Right cardiac atrium (tissue), 5 donors: Measurements from ENCODE around the gene AP4B1. TPM values are rescaled to one million over a fixed set of nuclear protein-coding genes. Genes with fewer than 3 reads are reported as not detected.

ENCODE experiments used
- ATAC-seq, 2 donors: fragments of 200-7000 bp; cut with Tn5 transposase; one replicate each; pipeline versions ENCODE4 v1.8.0 to v1.9.1; 2020; ENCODE audit warnings: moderate library complexity in 2 of 2, mild to moderate bottlenecking in 1 of 2
- DNase-seq, 3 donors: peaks; one replicate each; pipeline ENCODE4 v3.0.0-alpha.2; 2020
- H3K27ac ChIP-seq: one replicate; pipeline ENCODE4 v1.5.1; 2013; ENCODE audit warnings: mild to moderate bottlenecking, low read length, control low read depth, moderate library complexity
- H3K27me3 ChIP-seq: one replicate; pipeline ENCODE4 v1.6.1; 2013; ENCODE audit not compliant: control insufficient read depth, insufficient read depth
- H3K4me1 ChIP-seq: one replicate; pipeline ENCODE4 v1.6.1; 2013; ENCODE audit warnings: low read length; ENCODE audit not compliant: control insufficient read depth, insufficient read depth
- H3K4me3 ChIP-seq: one replicate; pipeline ENCODE4 v1.5.1; 2013; ENCODE audit warnings: low read length, control low read depth
- H3K9me3 ChIP-seq: one replicate; pipeline ENCODE4 v1.6.1; 2013; ENCODE audit warnings: low read length; ENCODE audit not compliant: control insufficient read depth
- WGBS: extraction: QIAGEN DNeasy Blood & Tissue Kit; methylation state at CpG from one replicate; pipeline ENCODE4 v1.1.7; 2013; 5-methylcytosine and 5-hydroxymethylcytosine counted together
- intact Hi-C, 4 donors: fragments of 100-400 bp; cut with DNase I; formaldehyde crosslinking; loops; one replicate each; pipeline versions ENCODE4 v1.11.0 to v1.14.0; 2022 to 2023
- polyA plus RNA-seq: library from polyadenylated mRNA; stranded (reverse); fragments of 200-250 nt; gene quantifications from one replicate; pipeline ENCODE4 v1.2.3, GENCODE V29; 2013
- total RNA-seq, 4 donors: library from RNA; stranded (reverse); fragmentation: NEBNext Ultra II Directional; extraction: Animal tissue kit (Norgen Biotek cat#: 25700); gene quantifications; one replicate each; pipeline ENCODE4 v1.2.1, GENCODE V29; 2021
- donor health status: healthy with polysubstance abuse.
- donor health status: DM: no; HTN: yes; CAD: no.
- donor health status: DM: no; HTN: no; CAD: no.
- donor health status: DM: no; HTN: yes; CAD: no; lungs with severe emphysema.
- donor health status: DM: yes; HTN: yes; CAD: no.

AP4B1 gene
- total and polyA plus RNA-seq, 5 donors, result 8.9 to 16.7 (median 15.6) TPM

DNA sequence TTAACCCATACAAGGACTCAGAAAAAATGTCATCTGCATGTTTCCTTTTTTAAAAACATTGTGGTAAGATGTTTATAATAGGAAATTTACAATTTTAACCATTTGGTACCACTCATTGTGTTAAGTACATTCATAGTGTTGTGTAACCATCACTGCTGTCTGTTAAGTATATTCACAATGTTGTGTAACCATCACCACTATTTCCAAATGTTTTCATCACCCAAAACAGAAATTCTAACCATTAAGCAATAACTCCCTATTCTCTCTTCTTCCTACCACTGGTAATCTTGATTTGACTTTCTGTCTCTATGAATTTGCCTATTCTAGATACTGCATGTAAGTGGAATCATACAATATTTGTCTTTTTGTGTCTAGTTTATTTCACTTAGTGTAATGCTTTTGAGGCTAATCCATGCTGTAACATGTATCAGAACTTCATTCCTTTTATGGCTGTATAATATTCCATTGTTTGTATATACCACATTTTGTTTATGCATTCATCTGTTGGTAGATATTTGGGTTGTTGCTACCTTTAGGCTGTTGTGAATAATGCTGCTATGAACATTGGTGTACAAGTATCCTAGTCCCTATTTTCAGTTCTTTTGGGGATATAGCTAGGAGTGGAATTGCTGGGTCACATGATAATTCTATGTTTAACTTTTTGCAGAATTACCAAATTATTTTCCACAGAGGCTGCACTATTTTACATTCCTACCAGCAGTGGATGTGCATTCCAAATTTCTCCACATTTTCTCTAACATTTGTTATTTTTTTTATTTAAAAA lies 38.6 kb upstream of the AP4B1 start:
- DNase-seq (no peak), ATAC-seq (no peak)
- H3K27ac ChIP-seq, result no peak overlapping the region
- no peaks in the 10 kb centered on the region for H3K9me3 ChIP-seq
- peaks cover 5% of the 10 kb centered on the region for H3K4me1 ChIP-seq
- no peak overlapping the region for H3K4me3 ChIP-seq
- H3K27me3 ChIP-seq, result no peaks in the 10 kb centered on the region
- intact Hi-C loops, result no loop called here

DNA sequence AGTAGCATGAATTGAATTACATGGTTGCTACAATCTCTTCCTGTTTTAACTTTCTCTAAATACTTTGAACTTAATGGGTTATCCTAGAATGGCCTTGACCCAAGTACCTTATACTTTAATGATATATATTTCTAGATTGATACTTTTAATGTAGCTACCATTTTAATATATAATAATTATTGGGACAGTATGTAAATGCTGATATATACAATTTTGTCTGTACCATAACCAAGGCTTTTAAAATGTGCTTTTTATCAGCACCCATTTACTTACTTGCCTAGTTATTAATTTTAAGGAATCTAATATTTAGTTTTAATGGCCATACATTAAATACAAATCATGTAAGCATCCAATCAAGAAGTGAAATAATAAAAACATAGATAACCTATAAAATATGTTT lies 37.9 kb upstream of the AP4B1 start:
- ATAC-seq (no peak), DNase-seq (no peak)
- Histone ChIP-seq H3K4me3 (no peak overlapping the region), H3K9me3 (no peaks in the 10 kb centered on the region), H3K4me1 (peaks cover 9% of the 10 kb centered on the region), H3K27ac (no peak overlapping the region), H3K27me3 (no peaks in the 10 kb centered on the region)
- intact Hi-C loops, result no loop called here

DNA sequence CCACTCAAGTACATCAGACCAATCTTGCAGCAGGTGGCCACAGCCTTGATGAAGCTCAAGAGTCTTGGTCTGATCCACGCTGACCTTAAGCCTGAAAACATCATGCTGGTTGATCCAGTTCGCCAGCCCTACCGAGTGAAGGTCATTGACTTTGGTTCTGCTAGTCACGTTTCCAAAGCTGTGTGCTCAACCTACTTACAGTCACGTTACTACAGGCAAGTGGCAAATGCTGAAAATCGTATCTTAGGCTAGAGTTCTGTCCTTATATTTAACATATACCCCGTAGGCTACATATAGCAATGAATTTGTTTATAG lies 36.6 kb upstream of the AP4B1 start:
- peaks cover 9% of the 10 kb centered on the region for H3K4me1 ChIP-seq
- ATAC-seq (no peak), DNase-seq (no peak)
- H3K9me3 ChIP-seq, result no peaks in the 10 kb centered on the region
- no peaks in the 10 kb centered on the region for H3K27me3 ChIP-seq
- intact Hi-C loops, result no loop called here
- no peak overlapping the region for H3K4me3 ChIP-seq
- no peak overlapping the region for H3K27ac ChIP-seq
- WGBS, result 80% methylated on average over 7 of the region's 7 CpGs

DNA sequence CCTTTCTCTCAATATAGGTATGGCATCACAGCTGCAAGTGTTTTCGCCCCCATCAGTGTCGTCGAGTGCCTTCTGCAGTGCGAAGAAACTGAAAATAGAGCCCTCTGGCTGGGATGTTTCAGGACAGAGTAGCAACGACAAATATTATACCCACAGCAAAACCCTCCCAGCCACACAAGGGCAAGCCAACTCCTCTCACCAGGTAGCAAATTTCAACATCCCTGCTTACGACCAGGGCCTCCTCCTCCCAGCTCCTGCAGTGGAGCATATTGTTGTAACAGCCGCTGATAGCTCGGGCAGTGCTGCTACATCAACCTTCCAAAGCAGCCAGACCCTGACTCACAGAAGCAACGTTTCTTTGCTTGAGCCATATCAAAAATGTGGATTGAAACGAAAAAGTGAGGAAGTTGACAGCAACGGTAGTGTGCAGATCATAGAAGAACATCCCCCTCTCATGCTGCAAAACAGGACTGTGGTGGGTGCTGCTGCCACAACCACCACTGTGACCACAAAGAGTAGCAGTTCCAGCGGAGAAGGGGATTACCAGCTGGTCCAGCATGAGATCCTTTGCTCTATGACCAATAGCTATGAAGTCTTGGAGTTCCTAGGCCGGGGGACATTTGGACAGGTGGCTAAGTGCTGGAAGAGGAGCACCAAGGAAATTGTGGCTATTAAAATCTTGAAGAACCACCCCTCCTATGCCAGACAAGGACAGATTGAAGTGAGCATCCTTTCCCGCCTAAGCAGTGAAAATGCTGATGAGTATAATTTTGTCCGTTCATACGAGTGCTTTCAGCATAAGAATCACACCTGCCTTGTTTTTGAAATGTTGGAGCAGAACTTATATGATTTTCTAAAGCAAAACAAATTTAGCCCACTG lies 36.0 kb upstream of the AP4B1 start:
- ATAC-seq, result peak; percentile 17 to 49

DNA sequence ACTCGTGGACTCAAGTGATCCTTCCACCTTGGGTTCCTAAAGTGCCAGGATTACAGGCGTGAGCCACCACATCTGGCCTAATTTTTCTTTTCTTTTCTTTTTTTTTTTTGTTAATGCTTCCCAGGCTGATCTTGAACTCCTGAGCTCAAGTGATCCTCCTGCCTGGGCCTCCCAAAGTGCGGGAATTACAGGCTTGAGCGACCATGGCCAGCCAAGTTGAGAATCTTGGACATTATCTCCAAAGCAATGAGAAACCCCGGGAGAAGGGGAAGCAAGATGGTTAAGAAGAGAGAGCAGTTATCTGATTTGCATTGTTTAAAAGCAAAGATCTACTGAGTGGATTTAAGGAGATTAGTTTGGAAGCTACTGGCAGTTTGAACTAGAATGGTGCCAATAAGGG lies 33.6 kb upstream of the AP4B1 start:
- Histone ChIP-seq H3K27ac (no peak overlapping the region), H3K4me3 (no peak overlapping the region), H3K4me1 (peaks cover 7% of the 10 kb centered on the region), H3K27me3 (no peaks in the 10 kb centered on the region), H3K9me3 (no peaks in the 10 kb centered on the region)
- intact Hi-C loops, result no loop called here
- ATAC-seq (no peak), DNase-seq (no peak)
- 69% methylated on average over 5 of the region's 5 CpGs for WGBS

More for the DNA sequence above, 36.0 kb upstream of the AP4B1 start:
- Histone ChIP-seq H3K9me3 (no peaks in the 10 kb centered on the region), H3K4me1 (peaks cover 7% of the 10 kb centered on the region), H3K4me3 (no peak overlapping the region), H3K27me3 (no peaks in the 10 kb centered on the region), H3K27ac (no peak overlapping the region)
- WGBS, result 71% methylated on average over 16 of the region's 16 CpGs
- DNase-seq, result peak in 1 of 3 donors; percentile 25
- intact Hi-C loops, result no loop called here

DNA sequence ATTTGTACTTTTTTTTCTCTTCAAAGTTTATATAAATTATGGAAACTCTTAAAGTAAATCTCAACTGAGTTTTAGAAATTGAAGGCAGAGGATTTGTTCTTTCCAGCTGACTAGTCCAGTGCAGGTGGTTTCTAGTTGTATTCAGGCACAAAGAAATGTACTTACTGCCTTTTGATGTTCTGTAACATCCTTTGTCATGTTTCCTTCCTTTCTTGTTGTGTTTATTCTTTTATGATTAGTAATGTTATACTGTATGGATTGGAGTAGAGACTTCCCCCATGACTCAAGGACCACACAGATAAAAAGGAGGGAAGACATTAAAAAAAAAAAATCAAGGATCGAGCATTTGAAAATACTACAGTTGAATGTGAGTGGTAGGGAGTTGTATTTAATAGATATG lies 32.5 kb upstream of the AP4B1 start:
- peaks cover 10% of the 10 kb centered on the region for H3K4me1 ChIP-seq
- H3K27me3 ChIP-seq, result no peaks in the 10 kb centered on the region
- intact Hi-C loops, result no loop called here
- no peak for ATAC-seq
- DNase-seq, result no peak
- H3K9me3 ChIP-seq, result no peaks in the 10 kb centered on the region
- no peak overlapping the region for H3K27ac ChIP-seq
- no peak overlapping the region for H3K4me3 ChIP-seq
- WGBS, result 71% methylated on average over 1 of the region's 1 CpG

DNA sequence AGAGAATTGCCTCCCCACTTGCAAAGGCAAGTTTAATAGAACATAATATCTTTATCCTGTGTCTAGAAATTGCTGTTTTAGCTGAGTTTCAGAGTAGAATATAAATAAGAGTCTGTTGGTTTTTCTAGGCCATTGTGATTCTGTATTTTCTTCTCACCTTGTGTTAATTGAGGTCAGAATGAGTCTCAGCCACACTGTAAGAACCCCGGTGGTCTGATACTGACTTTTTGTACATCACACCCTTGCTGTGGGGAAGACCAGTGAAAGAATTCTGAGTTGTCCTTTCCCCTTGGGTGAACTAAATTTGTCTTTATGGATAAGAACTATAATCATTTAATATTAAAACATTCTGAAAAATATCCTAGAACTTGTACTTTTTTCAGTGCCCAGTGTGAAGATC lies 31.4 kb upstream of the AP4B1 start:
- Histone ChIP-seq H3K4me1 (peaks cover 10% of the 10 kb centered on the region), H3K27ac (no peak overlapping the region), H3K9me3 (no peaks in the 10 kb centered on the region), H3K4me3 (no peak overlapping the region), H3K27me3 (no peaks in the 10 kb centered on the region)
- ATAC-seq (no peak), DNase-seq (no peak)
- WGBS, result 58% methylated on average over 1 of the region's 1 CpG
- intact Hi-C loops, result no loop called here

DNA sequence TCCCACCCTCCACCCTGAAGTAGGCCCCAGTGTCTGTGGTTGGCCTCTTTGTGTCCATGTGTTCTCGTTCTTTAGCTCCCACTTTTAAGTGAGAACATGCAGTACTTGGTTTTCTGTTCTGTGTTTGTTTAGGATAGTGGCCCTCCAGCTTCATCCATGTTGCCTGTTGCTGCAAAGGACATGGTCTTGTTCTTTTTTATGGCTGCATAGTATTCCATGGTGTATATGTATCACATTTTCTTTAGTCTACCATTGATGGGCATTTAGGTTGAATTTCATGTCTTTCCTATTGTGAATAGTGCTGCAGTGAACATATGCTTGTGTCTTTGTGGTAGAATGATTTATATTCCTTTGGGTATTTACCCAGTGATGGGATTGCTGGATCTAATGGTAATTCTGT lies 30.6 kb upstream of the AP4B1 start:
- DNase-seq, result no peak
- ATAC-seq, result no peak
- intact Hi-C loops, result no loop called here
- Histone ChIP-seq H3K4me3 (no peak overlapping the region), H3K9me3 (no peaks in the 10 kb centered on the region), H3K27ac (no peak overlapping the region), H3K27me3 (no peaks in the 10 kb centered on the region), H3K4me1 (peaks cover 10% of the 10 kb centered on the region)
- 98% methylated on average over 1 of the region's 1 CpG for WGBS

DNA sequence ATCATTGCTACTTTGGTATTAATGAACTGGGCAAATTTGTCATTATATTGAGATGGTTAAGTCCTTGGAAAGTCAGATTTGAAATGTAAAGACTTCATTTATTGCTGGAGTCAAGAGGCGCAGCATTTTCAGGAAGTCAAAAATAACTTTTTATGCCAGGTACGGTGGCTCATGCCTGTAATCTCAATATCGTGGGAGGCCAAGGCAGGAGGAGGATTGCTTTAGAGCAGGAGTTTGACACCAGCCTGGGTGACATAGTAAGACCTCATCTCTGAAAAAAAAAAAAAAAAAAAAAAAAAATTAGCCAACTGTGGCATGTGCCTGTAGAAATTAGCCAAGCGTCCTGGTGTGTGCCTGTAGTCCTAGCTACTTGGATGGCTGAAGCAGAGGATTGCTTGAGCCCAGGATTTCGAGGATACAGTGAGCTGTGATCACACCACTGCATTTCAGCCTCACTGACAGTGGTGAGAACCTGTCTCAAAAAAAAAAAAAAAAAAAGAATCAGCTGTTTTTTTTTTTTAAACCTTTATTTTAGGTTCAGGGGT lies 30.0 kb upstream of the AP4B1 start:
- H3K27ac ChIP-seq, result no peak overlapping the region
- H3K4me3 ChIP-seq, result no peak overlapping the region
- intact Hi-C loops, result no loop called here
- no peak for ATAC-seq
- H3K9me3 ChIP-seq, result no peaks in the 10 kb centered on the region
- H3K27me3 ChIP-seq, result no peaks in the 10 kb centered on the region
- no peak for DNase-seq
- H3K4me1 ChIP-seq, result peaks cover 10% of the 10 kb centered on the region
- 63% methylated on average over 5 of the region's 5 CpGs for WGBS

DNA sequence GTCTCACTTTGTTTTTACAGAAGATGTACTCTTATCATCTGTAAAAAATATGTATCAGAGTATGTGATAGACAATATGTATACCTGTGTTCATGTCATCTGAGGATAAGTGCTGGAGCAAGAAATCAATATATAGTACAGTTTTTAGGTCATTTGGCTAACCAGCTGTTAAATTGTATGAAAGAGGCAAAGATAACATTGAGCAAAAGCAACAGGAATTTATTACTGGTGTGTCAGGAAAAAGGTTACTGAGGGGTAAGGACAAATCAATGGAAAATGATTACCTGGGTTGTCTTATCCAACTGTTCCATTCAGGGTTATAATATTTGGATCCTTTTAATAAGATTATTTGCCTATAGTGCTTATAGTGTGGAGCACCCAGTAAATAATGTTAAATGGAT lies 29.4 kb upstream of the AP4B1 start:
- no peak for ATAC-seq
- intact Hi-C loops, result no loop called here

DNA sequence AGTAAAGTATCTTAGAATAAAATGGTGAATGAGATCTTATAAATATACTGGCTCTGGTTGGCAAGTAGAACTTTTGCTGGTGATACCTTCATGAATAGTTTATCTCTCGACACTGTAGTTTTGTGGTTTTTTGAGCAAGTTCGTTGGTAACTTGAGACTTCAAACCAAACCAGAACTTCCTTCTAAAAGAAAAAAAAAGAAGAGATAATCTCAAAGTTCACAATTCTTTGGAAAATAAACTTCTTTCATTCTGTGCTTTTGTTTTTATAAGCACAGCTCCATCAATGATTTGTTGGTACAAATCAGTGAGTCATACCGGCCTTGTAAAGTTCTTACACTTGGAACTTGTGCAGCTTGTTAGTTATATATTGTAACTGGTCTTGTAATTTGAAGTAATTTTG lies 26.9 kb upstream of the AP4B1 start:
- Histone ChIP-seq H3K4me3 (peak overlapping the region; percentile 30), H3K27ac (no peak overlapping the region), H3K9me3 (no peaks in the 10 kb centered on the region), H3K27me3 (no peaks in the 10 kb centered on the region), H3K4me1 (peaks cover 3% of the 10 kb centered on the region)
- 15% methylated on average over 3 of the region's 3 CpGs for WGBS
- DNase-seq, result no peak
- ATAC-seq, result no peak
- intact Hi-C loops, result loop anchor here in 1 of 4 donors (2.0 kb wide), 1 partner anchor 27 kb away; the partner anchor contains the start of genes AP4B1 and DCLRE1B

More for the DNA sequence above, 29.4 kb upstream of the AP4B1 start:
- Histone ChIP-seq H3K27me3 (no peaks in the 10 kb centered on the region), H3K4me1 (peaks cover 10% of the 10 kb centered on the region), H3K4me3 (no peak overlapping the region), H3K9me3 (no peaks in the 10 kb centered on the region), H3K27ac (no peak overlapping the region)
- DNase-seq, result no peak
